Mammary epithelial cell (primary cell): Measurements from ENCODE around the gene PCMTD2.

Experiments
- EZH2 ChIP-seq: IDR thresholded peaks from 2 replicates; pipeline ENCODE4 v1.6.1; 2012; ENCODE audit warnings: low read length, inconsistent platforms, borderline replicate concordance
- TF ChIP-seq, protein P1 (sequence below), 2 donors: IDR thresholded peaks in 1 of 2; conservative IDR thresholded peaks in 1 of 2; 2 replicates each; pipeline ENCODE4 v1.5.1; 2011 to 2012; ENCODE audit warnings: inconsistent platforms in 2 of 2, low read length in 2 of 2, mild to moderate bottlenecking in 2 of 2, control low read depth in 1 of 2, low read depth in 1 of 2; ENCODE audit not compliant: insufficient read depth in 1 of 2; ENCODE audit errors: extremely low read depth in 1 of 2

DNA sequence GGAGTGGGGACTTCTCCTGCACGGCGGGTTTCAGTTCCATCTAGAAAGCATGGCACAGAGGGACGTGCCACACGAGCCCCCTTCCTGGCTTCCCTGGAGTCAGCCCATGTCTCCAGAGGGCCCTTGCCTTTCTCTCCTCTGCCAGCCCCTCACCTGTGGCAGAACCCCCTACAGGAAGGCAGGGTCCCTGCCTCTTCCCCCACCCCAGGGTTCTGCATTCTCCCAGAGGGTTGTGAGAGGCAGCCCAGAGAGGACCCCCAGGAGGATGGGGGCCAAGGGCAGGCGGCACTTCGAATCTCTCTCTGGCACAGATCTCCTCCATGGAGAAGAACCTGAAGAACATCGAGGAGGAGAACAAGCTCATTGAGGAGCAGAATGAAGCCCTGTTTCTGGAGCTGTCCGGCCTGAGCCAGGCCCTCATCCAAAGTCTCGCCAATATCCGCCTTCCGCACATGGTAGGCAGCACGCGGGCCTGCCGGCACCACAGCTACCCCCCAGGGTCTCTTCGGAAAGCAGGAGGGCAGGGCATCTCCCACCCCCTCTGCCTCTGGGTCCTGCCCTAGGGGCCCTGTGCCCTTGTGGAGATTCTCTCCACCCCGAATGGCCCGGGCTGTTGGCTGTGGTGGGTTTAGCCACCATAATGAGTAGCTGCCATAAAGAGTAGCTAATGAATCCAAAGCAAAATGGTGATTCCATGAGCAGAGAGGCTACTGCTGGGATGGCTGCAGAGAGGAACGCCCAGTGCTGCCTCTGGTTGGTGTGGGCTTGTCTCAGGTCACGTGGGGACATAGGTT, 15.9 kb upstream of the PCMTD2 start:
- TF ChIP-seq, protein P1, sequence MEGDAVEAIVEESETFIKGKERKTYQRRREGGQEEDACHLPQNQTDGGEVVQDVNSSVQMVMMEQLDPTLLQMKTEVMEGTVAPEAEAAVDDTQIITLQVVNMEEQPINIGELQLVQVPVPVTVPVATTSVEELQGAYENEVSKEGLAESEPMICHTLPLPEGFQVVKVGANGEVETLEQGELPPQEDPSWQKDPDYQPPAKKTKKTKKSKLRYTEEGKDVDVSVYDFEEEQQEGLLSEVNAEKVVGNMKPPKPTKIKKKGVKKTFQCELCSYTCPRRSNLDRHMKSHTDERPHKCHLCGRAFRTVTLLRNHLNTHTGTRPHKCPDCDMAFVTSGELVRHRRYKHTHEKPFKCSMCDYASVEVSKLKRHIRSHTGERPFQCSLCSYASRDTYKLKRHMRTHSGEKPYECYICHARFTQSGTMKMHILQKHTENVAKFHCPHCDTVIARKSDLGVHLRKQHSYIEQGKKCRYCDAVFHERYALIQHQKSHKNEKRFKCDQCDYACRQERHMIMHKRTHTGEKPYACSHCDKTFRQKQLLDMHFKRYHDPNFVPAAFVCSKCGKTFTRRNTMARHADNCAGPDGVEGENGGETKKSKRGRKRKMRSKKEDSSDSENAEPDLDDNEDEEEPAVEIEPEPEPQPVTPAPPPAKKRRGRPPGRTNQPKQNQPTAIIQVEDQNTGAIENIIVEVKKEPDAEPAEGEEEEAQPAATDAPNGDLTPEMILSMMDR (conservative IDR thresholded peaks at IDR 0.05 in 1 of 2, IDR thresholded peaks at IDR 0.05 in 1 of 2; ENCODE audit: extremely low read depth in 1 of 2, insufficient read depth in 1 of 2, low read depth in 1 of 2, low read length in 2 of 2), result no peak
- TF ChIP-seq EZH2, result no peak
